ENCODE measurements around the gene MTAP.

Gene MTAP

DNA sequence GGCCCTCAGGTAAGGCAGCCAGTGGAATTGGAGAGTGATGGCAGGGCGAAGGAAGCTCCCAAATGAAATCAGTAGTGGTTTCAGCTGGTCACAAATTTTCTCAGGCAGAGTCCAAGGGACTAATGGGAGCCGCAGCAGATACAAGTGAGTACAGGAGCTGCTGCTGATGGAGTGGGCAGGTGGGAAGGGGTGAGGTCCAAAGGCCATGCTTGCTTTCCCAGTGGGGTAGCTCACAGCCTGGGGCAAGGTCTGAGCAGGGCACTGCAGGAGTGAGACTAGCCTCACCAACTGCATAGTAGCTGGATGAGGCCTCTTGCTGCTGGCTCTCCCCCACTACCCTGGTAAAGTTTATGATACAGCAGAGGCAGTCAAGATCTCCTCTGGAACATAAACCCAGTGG, 38.2 kb downstream of the MTAP start:
- peaks cover 20% of the 10 kb centered on the region for H3K79me2 ChIP-seq (ENCODE audit: insufficient read depth, low read length)
- no peaks in the 10 kb centered on the region for H4K20me1 ChIP-seq (ENCODE audit: low read depth, low read length)
- no peaks in the 10 kb centered on the region for H3K27me3 ChIP-seq (ENCODE audit: low read length)
- H3K4me3 ChIP-seq (ENCODE audit: insufficient read depth, low read length, poor library complexity, severe bottlenecking), result no peak overlapping the region
- no peaks in the 10 kb centered on the region for H3K9me2 ChIP-seq (replicated peaks; ENCODE audit: insufficient read depth, low read length)
- H2AFZ ChIP-seq (ENCODE audit: low read depth, low read length, severe bottlenecking), result no peak overlapping the region
- peaks cover 76% of the 10 kb centered on the region for H3K36me3 ChIP-seq (ENCODE audit: low read length)
- TF ChIP-seq, protein P1, sequence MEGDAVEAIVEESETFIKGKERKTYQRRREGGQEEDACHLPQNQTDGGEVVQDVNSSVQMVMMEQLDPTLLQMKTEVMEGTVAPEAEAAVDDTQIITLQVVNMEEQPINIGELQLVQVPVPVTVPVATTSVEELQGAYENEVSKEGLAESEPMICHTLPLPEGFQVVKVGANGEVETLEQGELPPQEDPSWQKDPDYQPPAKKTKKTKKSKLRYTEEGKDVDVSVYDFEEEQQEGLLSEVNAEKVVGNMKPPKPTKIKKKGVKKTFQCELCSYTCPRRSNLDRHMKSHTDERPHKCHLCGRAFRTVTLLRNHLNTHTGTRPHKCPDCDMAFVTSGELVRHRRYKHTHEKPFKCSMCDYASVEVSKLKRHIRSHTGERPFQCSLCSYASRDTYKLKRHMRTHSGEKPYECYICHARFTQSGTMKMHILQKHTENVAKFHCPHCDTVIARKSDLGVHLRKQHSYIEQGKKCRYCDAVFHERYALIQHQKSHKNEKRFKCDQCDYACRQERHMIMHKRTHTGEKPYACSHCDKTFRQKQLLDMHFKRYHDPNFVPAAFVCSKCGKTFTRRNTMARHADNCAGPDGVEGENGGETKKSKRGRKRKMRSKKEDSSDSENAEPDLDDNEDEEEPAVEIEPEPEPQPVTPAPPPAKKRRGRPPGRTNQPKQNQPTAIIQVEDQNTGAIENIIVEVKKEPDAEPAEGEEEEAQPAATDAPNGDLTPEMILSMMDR (IDR thresholded peaks at IDR 0.05; ENCODE audit: insufficient read depth, low read length, poor library complexity, severe bottlenecking), result no peak
- TF ChIP-seq EZH2phosphoT487 (conservative IDR thresholded peaks at IDR 0.05; ENCODE audit: low read length), result no peak
- no peaks in the 10 kb centered on the region for H3F3A ChIP-seq (ENCODE audit: insufficient read depth)
- H3K9me3 ChIP-seq (ENCODE audit: insufficient read depth, low read length), result 0 out of 2 replicates have a peak, but pooled peaks cover 2% of the 10 kb centered on the region
- H3K4me2 ChIP-seq (ENCODE audit: low read depth, low read length, poor library complexity, severe bottlenecking), result no peak overlapping the region
- no peak overlapping the region for H3K9ac ChIP-seq (ENCODE audit: low read length)
- no peak overlapping the region for H3K27ac ChIP-seq (ENCODE audit: low read depth, low read length)

DNA sequence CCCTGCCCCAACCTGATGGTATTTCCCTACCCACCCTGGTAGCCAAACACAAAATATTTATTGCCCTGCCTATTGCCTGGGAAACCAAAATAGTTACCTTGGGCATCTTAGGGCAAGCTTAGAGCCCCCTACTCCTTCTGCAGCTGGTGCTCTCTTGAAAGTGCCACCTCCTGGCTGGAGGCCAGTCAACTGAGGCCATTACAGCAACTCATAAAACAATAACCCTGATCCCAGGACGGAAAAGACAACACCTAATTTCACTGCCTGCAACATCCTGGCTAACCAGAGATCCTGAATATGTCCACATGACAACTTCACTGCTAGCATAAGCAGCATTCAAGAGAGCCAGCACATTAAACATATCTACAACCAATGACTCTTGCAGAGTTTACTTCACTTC, 38.7 kb downstream of the MTAP start:
- H3K9ac ChIP-seq (ENCODE audit: low read length), result no peak overlapping the region
- H3K4me2 ChIP-seq (ENCODE audit: low read depth, low read length, poor library complexity, severe bottlenecking), result no peak overlapping the region
- no peak overlapping the region for H3K27ac ChIP-seq (ENCODE audit: low read depth, low read length)
- H3K79me2 ChIP-seq (ENCODE audit: insufficient read depth, low read length), result peaks cover 15% of the 10 kb centered on the region; the same call in 1 of the 2 replicates
- peaks cover 71% of the 10 kb centered on the region for H3K36me3 ChIP-seq (ENCODE audit: low read length)
- H4K20me1 ChIP-seq (ENCODE audit: low read depth, low read length), result no peaks in the 10 kb centered on the region
- no peaks in the 10 kb centered on the region for H3F3A ChIP-seq (ENCODE audit: insufficient read depth)
- TF ChIP-seq EZH2phosphoT487 (conservative IDR thresholded peaks at IDR 0.05; ENCODE audit: low read length), result no peak
- TF ChIP-seq, protein P1 (IDR thresholded peaks at IDR 0.05; ENCODE audit: insufficient read depth, low read length, poor library complexity, severe bottlenecking), result no peak
- no peak overlapping the region for H3K4me3 ChIP-seq (ENCODE audit: insufficient read depth, low read length, poor library complexity, severe bottlenecking)
- H3K9me3 ChIP-seq (ENCODE audit: insufficient read depth, low read length), result 0 out of 2 replicates have a peak, but pooled peaks cover 3% of the 10 kb centered on the region
- no peaks in the 10 kb centered on the region for H3K9me2 ChIP-seq (replicated peaks; ENCODE audit: insufficient read depth, low read length)
- H2AFZ ChIP-seq (ENCODE audit: low read depth, low read length, severe bottlenecking), result no peak overlapping the region
- no peaks in the 10 kb centered on the region for H3K27me3 ChIP-seq (ENCODE audit: low read length)

DNA sequence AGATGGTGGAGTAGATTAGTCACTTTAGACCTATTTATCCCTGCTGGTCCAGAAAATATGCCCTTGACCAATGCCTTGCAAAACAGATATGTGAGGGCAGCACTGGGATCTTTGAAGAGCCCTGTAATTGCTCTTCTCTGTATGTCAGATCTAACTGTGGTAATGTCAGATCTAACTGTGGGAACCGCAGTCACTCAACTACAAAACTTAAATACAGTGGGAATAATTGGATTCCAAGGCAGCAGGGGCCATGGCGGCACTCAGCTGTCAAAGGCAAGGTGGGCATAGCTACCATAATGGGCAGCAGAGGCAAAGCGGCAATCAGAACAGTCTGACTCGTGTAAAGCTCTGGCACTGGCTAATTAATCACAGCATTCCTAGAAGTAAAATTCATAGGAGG, 46.2 kb downstream of the MTAP start:
- Histone ChIP-seq H3K9me3 (ENCODE audit: insufficient read depth, low read length) (peaks cover 7% of the 10 kb centered on the region; the same call in 1 of the 2 replicates), H3K4me2 (ENCODE audit: low read depth, low read length, poor library complexity, severe bottlenecking) (no peak overlapping the region), H3K9ac (ENCODE audit: low read length) (no peak overlapping the region), H3K4me3 (ENCODE audit: insufficient read depth, low read length, poor library complexity, severe bottlenecking) (no peak overlapping the region), H3K9me2 (replicated peaks; ENCODE audit: insufficient read depth, low read length) (no peaks in the 10 kb centered on the region), H3K27ac (ENCODE audit: low read depth, low read length) (no peak overlapping the region), H4K20me1 (ENCODE audit: low read depth, low read length) (no peaks in the 10 kb centered on the region), H3F3A (ENCODE audit: insufficient read depth) (no peaks in the 10 kb centered on the region), H2AFZ (ENCODE audit: low read depth, low read length, severe bottlenecking) (no peak overlapping the region), H3K36me3 (ENCODE audit: low read length) (peaks cover 11% of the 10 kb centered on the region), H3K27me3 (ENCODE audit: low read length) (no peaks in the 10 kb centered on the region), H3K79me2 (ENCODE audit: insufficient read depth, low read length) (no peaks in the 10 kb centered on the region)
- TF ChIP-seq EZH2phosphoT487 (conservative IDR thresholded peaks at IDR 0.05; ENCODE audit: low read length), result no peak
- TF ChIP-seq, protein P1 (IDR thresholded peaks at IDR 0.05; ENCODE audit: insufficient read depth, low read length, poor library complexity, severe bottlenecking), result no peak

Measured in SU-DHL-6 (cell line).